Measurements from ENCODE around the gene LSM4. TPM values are rescaled to one million over a fixed set of nuclear protein-coding genes. Genes with fewer than 3 reads are reported as not detected.

The LSM4 gene
- total and polyA plus RNA-seq, 2 donors from 2014 or later, result 87.7 to 245 TPM

- H3K9ac ChIP-seq (ENCODE audit: low read length in 3 of 3), result no peak overlapping the region
- H3K9me3 ChIP-seq (ENCODE audit: control insufficient read depth in 2 of 3, insufficient read depth in 1 of 3, low read length in 3 of 3), result no peaks in the 10 kb centered on the region
- intact Hi-C loops (cut with DNase I), result no loop called here
- no peaks in the 10 kb centered on the region for H3K27me3 ChIP-seq (ENCODE audit: control insufficient read depth, insufficient read depth, low read length)
- no peak for DNase-seq
- FAIRE-seq, result no peak
- no peak overlapping the region for H3K4me3 ChIP-seq (ENCODE audit: low read length in 3 of 3)
- peaks cover 0 to 9% (median 8%) of the 10 kb centered on the region in 3 donors for H3K4me1 ChIP-seq (ENCODE audit: control insufficient read depth in 2 of 3, insufficient read depth in 2 of 3, low read depth in 1 of 3, low read length in 3 of 3)
- H3K27ac ChIP-seq (ENCODE audit: low read depth in 2 of 2, low read length in 2 of 2), result no peak overlapping the region
- TF ChIP-seq CTCF (IDR thresholded peaks at IDR 0.05; ENCODE audit: borderline replicate concordance, extremely low read depth, insufficient read depth), result no peak
- peaks cover 2 to 35% (median 11%) of the 10 kb centered on the region in 3 donors for H3K36me3 ChIP-seq (ENCODE audit: control insufficient read depth in 2 of 3, insufficient read depth in 3 of 3, low read length in 3 of 3)
These were observed 30.6 kb upstream of the LSM4 start for GRCh38 chr19:18353378-18354005.

- H3K36me3 ChIP-seq (ENCODE audit: control insufficient read depth in 2 of 3, insufficient read depth in 3 of 3, low read length in 3 of 3), result peaks cover 0 to 19% (median 4%) of the 10 kb centered on the region in 3 donors
- H3K4me1 ChIP-seq (ENCODE audit: control insufficient read depth in 2 of 3, insufficient read depth in 2 of 3, low read depth in 1 of 3, low read length in 3 of 3), result no peaks in the 10 kb centered on the region
- intact Hi-C loops (cut with DNase I), result no loop called here
- H3K9me3 ChIP-seq (ENCODE audit: control insufficient read depth in 2 of 3, insufficient read depth in 1 of 3, low read length in 3 of 3), result no peaks in the 10 kb centered on the region
- FAIRE-seq (no peak), DNase-seq (no peak)
- H3K27me3 ChIP-seq (ENCODE audit: control insufficient read depth, insufficient read depth, low read length), result no peaks in the 10 kb centered on the region
- no peak overlapping the region for H3K9ac ChIP-seq (ENCODE audit: low read length in 3 of 3)
- TF ChIP-seq CTCF (IDR thresholded peaks at IDR 0.05; ENCODE audit: borderline replicate concordance, extremely low read depth, insufficient read depth), result no peak
- no peak overlapping the region for H3K27ac ChIP-seq (ENCODE audit: low read depth in 2 of 2, low read length in 2 of 2)
- no peak overlapping the region for H3K4me3 ChIP-seq (ENCODE audit: low read length in 3 of 3)
These were observed 28.7 kb upstream of the LSM4 start for GRCh38 chr19:18351544-18351943.

GRCh38 chr19:18350490-18350889, 27.6 kb upstream of the LSM4 start:
- Histone ChIP-seq H3K27me3 (ENCODE audit: control insufficient read depth, insufficient read depth, low read length) (no peaks in the 10 kb centered on the region), H3K4me3 (ENCODE audit: low read length in 3 of 3) (no peak overlapping the region), H3K4me1 (ENCODE audit: control insufficient read depth in 2 of 3, insufficient read depth in 2 of 3, low read depth in 1 of 3, low read length in 3 of 3) (peaks cover 0 to 2% (median 0%) of the 10 kb centered on the region in 3 donors), H3K27ac (ENCODE audit: low read depth in 2 of 2, low read length in 2 of 2) (no peak overlapping the region), H3K36me3 (ENCODE audit: control insufficient read depth in 2 of 3, insufficient read depth in 3 of 3, low read length in 3 of 3) (peaks cover 0 to 8% (median 3%) of the 10 kb centered on the region in 3 donors), H3K9ac (ENCODE audit: low read length in 3 of 3) (no peak overlapping the region), H3K9me3 (ENCODE audit: control insufficient read depth in 2 of 3, insufficient read depth in 1 of 3, low read length in 3 of 3) (no peaks in the 10 kb centered on the region)
- intact Hi-C loops (cut with DNase I), result no loop called here
- FAIRE-seq (no peak), DNase-seq (no peak)
- no peak for TF ChIP-seq CTCF (IDR thresholded peaks at IDR 0.05; ENCODE audit: borderline replicate concordance, extremely low read depth, insufficient read depth)

All from kidney (tissue), 14 donors.